Heart right ventricle (tissue), 16 donors: ENCODE measurements around the gene CREB3L2. TPM values are rescaled to one million over a fixed set of nuclear protein-coding genes. Genes with fewer than 3 reads are reported as not detected.

Experiments
- ATAC-seq, 8 donors: fragments of 200-7000 bp; cut with Tn5 transposase; one replicate each; pipeline ENCODE4 v1.9.1; 2020; ENCODE audit warnings: mild to moderate bottlenecking in 8 of 8, moderate library complexity in 8 of 8, moderate number of reproducible peaks in 1 of 8
- DNase-seq, 2 donors: peaks; one replicate each; pipeline ENCODE4 v3.0.0-alpha.2; 2020
- H3K27ac ChIP-seq, 10 donors: fragments of 200-600 bp; sonication (generic) in 2 of 10; one replicate each; pipeline versions ENCODE4 v1.5.0 to v1.8.0; 2020 to 2022; ENCODE audit warnings: mild to moderate bottlenecking in 3 of 10
- H3K27me3 ChIP-seq, 7 donors: fragments of 200-600 bp; one replicate each; pipeline ENCODE4 v1.8.0; 2021 to 2022; ENCODE audit warnings: mild to moderate bottlenecking in 2 of 7
- H3K36me3 ChIP-seq, 9 donors: fragments of 200-600 bp; sonication (generic) in 1 of 9; one replicate each; pipeline versions ENCODE4 v1.5.0 to v1.8.0; 2020 to 2022; ENCODE audit warnings: mild to moderate bottlenecking in 2 of 9
- H3K4me1 ChIP-seq, 9 donors: fragments of 200-600 bp; sonication (generic) in 1 of 9; one replicate each; pipeline versions ENCODE4 v1.5.0 to v1.8.0; 2020 to 2022; ENCODE audit warnings: mild to moderate bottlenecking in 4 of 9
- H3K4me3 ChIP-seq, 10 donors: fragments of 200-600 bp; sonication (generic) in 2 of 10; one replicate each; pipeline versions ENCODE4 v1.5.0 to v1.8.0; 2020 to 2022; ENCODE audit warnings: mild to moderate bottlenecking in 7 of 10, moderate library complexity in 2 of 10
- H3K9me3 ChIP-seq, 11 donors: fragments of 200-600 bp in 10 of 11; sonication (generic) in 2 of 11; one replicate each; pipeline versions ENCODE4 v1.5.0 to v1.8.0; 2013 to 2022; ENCODE audit warnings: mild to moderate bottlenecking in 2 of 11, control low read depth in 1 of 11, moderate library complexity in 1 of 11
- CTCF ChIP-seq, 9 donors: fragments of 200-600 bp; sonication (generic) in 2 of 9; IDR thresholded peaks; one replicate each; pipeline versions ENCODE4 v1.5.0 to v1.8.0; 2021 to 2022; ENCODE audit warnings: antibody characterized with exemption in 9 of 9, mild to moderate bottlenecking in 5 of 9, moderate library complexity in 1 of 9
- WGBS, 2 donors: extraction: QIAGEN DNeasy Blood & Tissue Kit; methylation state at CpG; one replicate each; pipeline ENCODE4 v1.1.7; 2013; ENCODE audit warnings: inconsistent platforms in 1 of 2; 5-methylcytosine and 5-hydroxymethylcytosine counted together
- intact Hi-C, 10 donors: fragments of 100-400 bp; cut with DNase I; formaldehyde crosslinking; loops; one replicate each; pipeline versions ENCODE4 v1.11.1 to v1.14.2; 2022
- polyA plus RNA-seq, 2 donors: library from polyadenylated mRNA; stranded (reverse); fragments of 200-250 nt; gene quantifications; one replicate each; pipeline ENCODE4 v1.2.3, GENCODE V29; 2013
- total RNA-seq, 10 donors: library from RNA; stranded (reverse); fragmentation: NEBNext Ultra II Directional in 3 of 10; extraction: Animal tissue kit (Norgen Biotek cat#: 25700) in 3 of 10; gene quantifications; one replicate each; pipeline versions ENCODE4 v1.2.1 to v1.2.4, GENCODE V29; 2021 to 2023
- donor health status: Arrhythmogenic right ventricular cardiomyopathy.
- donor health status: ischemic (EF 13 %, LVEDD 7.1; RV severe dilation, severe dysfunction).
- donor health status: healthy with polysubstance abuse.
- donor health status: DM: no; HTN: yes; CAD: no.
- donor health status: DM: no; HTN: no; CAD: no.
- donor health status: ischemic (EF 25% LVEDD 6.9; RV normal size, moderate dysfunction).
- donor health status: ischemic (EF 25% LVEDD 5.7; RV mildly dilated, moderate dysfunction).
- donor health status: healthy.
- donor health status: DM: yes; HTN: yes; CAD: no.
- donor health status: Ischemic cardiomyopathy.
- donor health status: ischemic (EF 35%, LVEDD 5.7; RV mildly dilated, moderate dysfunction).
- donor health status: nonischemic (EF 11% LVEDD 7.7; RV severe dilation, severe dysfunction).
- donor health status: DM: yes; HTN: yes; CAD: no.
- donor health status: PGD.
- donor health status: ischemic (EF 29% LVEDD 5.4; RV normal size, mild dysfunction).
- donor health status: nonischemic (EF 23%, LVEDD 6.1; RV moderate dilation, normal function).

Gene CREB3L2
- total and polyA plus RNA-seq, 12 donors: 4.2 to 34.2 (median 23.3) TPM

- H3K9me3 ChIP-seq: no peaks in the 10 kb centered on the region
- H3K4me3 ChIP-seq: no peak overlapping the region
- 74 to 77% methylated on average over 7 of the region's 7 CpGs for WGBS, 2 donors
- TF ChIP-seq CTCF (IDR thresholded peaks at IDR 0.05): no peak
- H3K27me3 ChIP-seq: no peaks in the 10 kb centered on the region
- no peak for ATAC-seq
- intact Hi-C loops: loop anchor here in 1 of 10 donors (5.0 kb wide), 1 partner anchor 36 kb away; no protein-coding TSS in a partner anchor
- H3K4me1 ChIP-seq: peaks cover 0 to 77% (median 56%) of the 10 kb centered on the region in 9 donors
- no peak for DNase-seq
- H3K36me3 ChIP-seq: peaks cover 0 to 5% (median 0%) of the 10 kb centered on the region in 9 donors
- H3K27ac ChIP-seq: no peak overlapping the region
Measured at GRCh38 chr7:137950967-137951366, 50.9 kb downstream of the CREB3L2 start.

- ATAC-seq (no peak), DNase-seq (no peak)
- Histone ChIP-seq H3K9me3 (no peaks in the 10 kb centered on the region), H3K4me3 (no peak overlapping the region), H3K4me1 (peaks cover 0 to 75% (median 49%) of the 10 kb centered on the region in 9 donors), H3K36me3 (peaks cover 0 to 5% (median 0%) of the 10 kb centered on the region in 9 donors), H3K27ac (no peak overlapping the region), H3K27me3 (no peaks in the 10 kb centered on the region)
- no peak for TF ChIP-seq CTCF (IDR thresholded peaks at IDR 0.05)
- 93 to 95% methylated on average over 4 of the region's 4 CpGs for WGBS, 2 donors
- intact Hi-C loops: loop anchor here in 1 of 10 donors (5.0 kb wide), 1 partner anchor 37 kb away; no protein-coding TSS in a partner anchor
Measured at GRCh38 chr7:137950263-137950621, 51.6 kb downstream of the CREB3L2 start.

- WGBS, 2 donors: 73 to 79% methylated on average over 6 of the region's 6 CpGs
- Histone ChIP-seq H3K27me3 (no peaks in the 10 kb centered on the region), H3K9me3 (no peaks in the 10 kb centered on the region), H3K36me3 (peaks cover 0 to 5% (median 0%) of the 10 kb centered on the region in 9 donors), H3K4me3 (no peak overlapping the region), H3K4me1 (peaks cover 0 to 75% (median 45%) of the 10 kb centered on the region in 9 donors), H3K27ac (peak overlapping the region in 3 of 10 donors; percentile 3 to 39 (median 22))
- TF ChIP-seq CTCF (IDR thresholded peaks at IDR 0.05): no peak
- intact Hi-C loops: loop anchor here in 1 of 10 donors (5.0 kb wide), 1 partner anchor 38 kb away; no protein-coding TSS in a partner anchor
- DNase-seq: no peak
- peak in 1 of 8 donors; percentile 39 for ATAC-seq
Measured at GRCh38 chr7:137949416-137950262, 52.2 kb downstream of the CREB3L2 start.

GRCh38 chr7:137948845-137949330 lies 53.0 kb downstream of the CREB3L2 start:
- Histone ChIP-seq H3K27ac (peak overlapping the region in 3 of 10 donors; percentile 3 to 39 (median 22)), H3K4me1 (peaks cover 0 to 72% (median 44%) of the 10 kb centered on the region in 9 donors)
- ATAC-seq: no peak

More at GRCh38 chr7:137948845-137949330, 53.0 kb downstream of the CREB3L2 start:
- H3K27me3 ChIP-seq: no peaks in the 10 kb centered on the region
- peaks cover 0 to 5% (median 0%) of the 10 kb centered on the region in 9 donors for H3K36me3 ChIP-seq
- no peaks in the 10 kb centered on the region for H3K9me3 ChIP-seq
- no peak for DNase-seq
- WGBS, 2 donors: 37 to 52% methylated on average over 6 of the region's 6 CpGs
- intact Hi-C loops: no loop called here
- TF ChIP-seq CTCF (IDR thresholded peaks at IDR 0.05): no peak
- H3K4me3 ChIP-seq: no peak overlapping the region
